ENCODE measurements around the gene MKLN1. TPM values are rescaled to one million over a fixed set of nuclear protein-coding genes. Genes with fewer than 3 reads are reported as not detected.
A peak's percentile ranks its signal among the peaks of the same experiment; 100 is the strongest.

The MKLN1 gene
- total RNA-seq, 2 experiments from 2014 or later: 38.5 TPM

DNA sequence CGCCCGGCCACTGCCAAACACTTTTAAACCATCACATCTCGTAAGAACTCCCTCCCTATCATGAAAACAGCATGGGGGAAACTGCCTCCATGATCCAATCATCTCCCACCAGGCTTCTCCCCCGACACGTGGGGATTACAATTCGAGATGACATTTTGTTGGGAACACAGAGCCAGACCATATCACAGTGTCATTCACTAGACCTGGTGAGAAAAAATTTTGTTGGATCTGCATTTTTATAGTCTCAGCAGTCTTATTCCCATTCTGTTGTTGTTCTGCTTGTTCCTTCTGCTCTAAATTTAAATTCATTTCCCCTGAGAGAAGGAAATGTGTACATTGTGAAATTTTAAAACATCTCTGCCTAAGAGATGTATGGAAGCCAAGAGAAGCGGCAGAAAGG, 4.8 kb upstream of the MKLN1 start:
- intact Hi-C loops (cut with micrococcal nuclease): loop anchor here (10.0 kb wide), 2 partner anchors 218 to 248 kb away; no protein-coding TSS in a partner anchor
- H3K4me3 Mint-ChIP-seq: no peak overlapping the region
- ChIA-PET POLR2A (no interaction called here), CTCF (no interaction called here)
- H3K27me3 Mint-ChIP-seq: no peaks in the 10 kb centered on the region
- no peaks in the 10 kb centered on the region for H3K36me3 Mint-ChIP-seq (ENCODE audit: low read depth)
- no peak for ATAC-seq
- peaks cover 27% of the 10 kb centered on the region for H3K4me1 Mint-ChIP-seq (ENCODE audit: low read depth)
- no peak for DNase-seq
- TF ChIP-seq CTCF (IDR thresholded peaks at IDR 0.05): no peak
- H3K9me3 Mint-ChIP-seq: no peaks in the 10 kb centered on the region
- no peak overlapping the region for H3K27ac Mint-ChIP-seq

- Mint-ChIP-seq H3K4me3 (peak overlapping the region; percentile 50), H3K36me3 (ENCODE audit: low read depth) (peaks cover 3% of the 10 kb centered on the region), H3K27ac (peak overlapping the region; percentile 81), H3K4me1 (ENCODE audit: low read depth) (peaks cover 38% of the 10 kb centered on the region), H3K27me3 (no peaks in the 10 kb centered on the region), H3K9me3 (no peaks in the 10 kb centered on the region)
- ChIA-PET CTCF (interaction anchor here (1.1 kb wide), 1 partner anchor 22 kb away, joined by 3 read pairs; no protein-coding TSS in a partner anchor), POLR2A (interaction anchor here (0.6 to 1.2 kb wide), 4 partner anchors 70 to 268 kb away, joined by 3 to 5 read pairs (median 3); no protein-coding TSS in a partner anchor)
- DNase-seq (peak; percentile 62), ATAC-seq (peak; percentile 26)
- no peak for TF ChIP-seq CTCF (IDR thresholded peaks at IDR 0.05)
- intact Hi-C loops (cut with micrococcal nuclease): loop anchor here (5.0 to 10.0 kb wide), 3 partner anchors 88 to 251 kb away; no protein-coding TSS in a partner anchor
Observed at GRCh38 chr7:131325179-131325840, 2.4 kb upstream of the MKLN1 start.

GRCh38 chr7:131326576-131326975, 1.1 kb upstream of the MKLN1 start:
- H3K9me3 Mint-ChIP-seq: no peaks in the 10 kb centered on the region
- ATAC-seq (no peak), DNase-seq (no peak)
- intact Hi-C loops (cut with micrococcal nuclease): loop anchor here (5.0 to 10.0 kb wide), 3 partner anchors 89 to 252 kb away; no protein-coding TSS in a partner anchor
- peak overlapping the region; percentile 95 for H3K27ac Mint-ChIP-seq
- POLR2A ChIA-PET: interaction anchor here (1.4 to 3.3 kb wide), 3 partner anchors 11 to 220 kb away, joined by 6 to 11 read pairs (median 11); no protein-coding TSS in a partner anchor
- H3K27me3 Mint-ChIP-seq: no peaks in the 10 kb centered on the region
- peak overlapping the region; percentile 99 for H3K4me3 Mint-ChIP-seq
- CTCF ChIA-PET: interaction anchor here (1.7 kb wide), 1 partner anchor 11 kb away, joined by 4 read pairs; no protein-coding TSS in a partner anchor
- peaks cover 3% of the 10 kb centered on the region for H3K36me3 Mint-ChIP-seq (ENCODE audit: low read depth)
- no peak for TF ChIP-seq CTCF (IDR thresholded peaks at IDR 0.05)
- peaks cover 46% of the 10 kb centered on the region for H3K4me1 Mint-ChIP-seq (ENCODE audit: low read depth)

- no peak for TF ChIP-seq CTCF (IDR thresholded peaks at IDR 0.05)
- Mint-ChIP-seq H3K36me3 (ENCODE audit: low read depth) (peaks cover 3% of the 10 kb centered on the region), H3K4me3 (peak overlapping the region; percentile 99), H3K27ac (peak overlapping the region; percentile 95), H3K9me3 (no peaks in the 10 kb centered on the region), H3K27me3 (no peaks in the 10 kb centered on the region), H3K4me1 (ENCODE audit: low read depth) (peaks cover 47% of the 10 kb centered on the region)
- peak; percentile 8 for ATAC-seq
- no peak for DNase-seq
- intact Hi-C loops (cut with micrococcal nuclease): loop anchor here (5.0 to 10.0 kb wide), 3 partner anchors 90 to 252 kb away; no protein-coding TSS in a partner anchor
- CTCF ChIA-PET: interaction anchor here (1.7 kb wide), 1 partner anchor 11 kb away, joined by 4 read pairs; no protein-coding TSS in a partner anchor
- POLR2A ChIA-PET: interaction anchor here (0.6 to 3.3 kb wide), 6 partner anchors 11 to 220 kb away, joined by 3 to 11 read pairs (median 5); no protein-coding TSS in a partner anchor
Observed at GRCh38 chr7:131327049-131327625, 539 bp upstream of the MKLN1 start.

Data from activated CD8-positive, alpha-beta T cell treated with anti-CD3 and anti-CD28 coated beads for 36 hours (primary cell).